Testis (tissue), 3 donors: Measurements from ENCODE around the gene ABTB1. TPM values are rescaled to one million over a fixed set of nuclear protein-coding genes. Genes with fewer than 3 reads are reported as not detected.

ENCODE experiments used
- DNase-seq: peaks from one replicate; pipeline ENCODE4 v3.0.0-alpha.2; 2019
- H3K27ac ChIP-seq, 2 donors: fragments of 200-600 bp; sonication (generic); one replicate each; pipeline ENCODE4 v1.5.1; 2019
- H3K27me3 ChIP-seq: fragments of 200-600 bp; sonication (generic); one replicate; pipeline ENCODE4 v1.5.1; 2019
- H3K36me3 ChIP-seq: fragments of 200-600 bp; sonication (generic); one replicate; pipeline ENCODE4 v1.5.1; 2017; ENCODE audit warnings: low read depth; ENCODE audit errors: missing control alignments
- H3K4me1 ChIP-seq: fragments of 200-600 bp; sonication (generic); one replicate; pipeline ENCODE4 v1.5.1; 2019
- H3K4me3 ChIP-seq, 2 donors: fragments of 200-600 bp; sonication (generic); one replicate each; pipeline ENCODE4 v1.5.1; 2017 to 2019
- H3K9me3 ChIP-seq: fragments of 200-600 bp; sonication (generic); one replicate; pipeline ENCODE4 v1.5.1; 2017
- CTCF ChIP-seq, 3 experiments: fragments of 450-650 bp in 2 of 3; fragments of 200-600 bp in 1 of 3; sonication (generic) in 1 of 3; IDR thresholded peaks; one replicate each; pipeline ENCODE4 v1.5.1; 2016 to 2019; ENCODE audit warnings: antibody characterized with exemption in 3 of 3, mild to moderate bottlenecking in 2 of 3, moderate library complexity in 1 of 3
- POLR2A ChIP-seq: fragments of 450-650 bp; IDR thresholded peaks from one replicate; pipeline ENCODE4 v1.6.1; 2017; ENCODE audit warnings: antibody characterized with exemption, mild to moderate bottlenecking, moderate library complexity
- WGBS, 2 donors: methylation state at CpG; one replicate each; pipeline ENCODE4 v1.1.5; 2018; 5-methylcytosine and 5-hydroxymethylcytosine counted together
- intact Hi-C: fragments of 100-400 bp; cut with DNase I; formaldehyde crosslinking; loops from one replicate; pipeline ENCODE4 v1.15.1; 2023; ENCODE audit warnings: low total_unique reads
- polyA plus RNA-seq: library from polyadenylated mRNA; stranded (reverse); fragments of 350-450 nt; fragmentation: Illumina TruSeq; extraction: RNeasy Lipid Tissue Mini Kit (QIAGEN cat#74804); gene quantifications from one replicate; pipeline ENCODE4 v1.2.3, GENCODE V29; 2014; ENCODE audit warnings: low read depth, low replicate concordance; ENCODE audit not compliant: insufficient read depth
- total RNA-seq, 2 donors: library from RNA; depleted of rRNA; stranded (reverse); fragments of >200 nt; gene quantifications; one replicate each; pipeline ENCODE4 v1.2.3, GENCODE V29; 2016

Gene ABTB1
- total and polyA plus RNA-seq, 3 donors from 2014 or later, result 16.7 to 39.1 (median 28.7) TPM

DNA sequence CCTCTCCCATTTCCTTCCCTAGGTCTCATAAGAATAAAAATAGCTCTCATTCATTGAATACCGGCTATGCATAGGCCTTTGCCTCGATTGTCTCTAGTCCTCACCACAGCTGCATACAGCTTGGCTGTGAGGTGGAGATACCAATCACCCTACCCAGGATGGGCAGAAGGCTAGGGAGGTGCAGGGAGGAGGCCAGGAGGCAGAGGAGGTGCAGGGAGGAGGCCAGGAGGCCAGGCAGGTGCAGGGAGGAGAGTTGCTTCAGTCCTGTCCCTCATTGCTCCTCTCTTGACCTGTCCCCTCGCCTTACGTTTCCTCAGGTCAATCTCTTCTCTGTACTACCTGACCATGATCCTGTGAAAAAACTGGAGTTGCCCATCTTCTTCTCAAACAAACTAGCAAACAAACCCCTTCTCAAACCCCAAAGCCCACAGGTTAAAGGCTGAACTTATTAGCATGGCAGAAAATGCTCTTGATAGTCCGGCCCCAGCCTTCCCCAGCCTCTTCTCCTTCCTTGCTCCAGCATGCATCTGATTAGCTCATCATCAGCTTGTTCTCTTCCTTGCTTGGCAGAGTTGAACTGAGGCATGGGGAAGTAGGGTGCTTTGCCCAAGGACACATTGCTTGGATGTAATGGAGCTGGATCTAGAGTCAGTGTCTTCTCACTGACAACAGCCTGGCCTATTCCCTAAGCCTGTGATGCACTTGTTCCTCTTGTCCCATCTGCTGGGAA, 27.9 kb upstream of the ABTB1 start:
- 87 to 89% methylated on average over 5 of the region's 5 CpGs for WGBS, 2 donors
- Histone ChIP-seq H3K4me1 (peaks cover 3% of the 10 kb centered on the region), H3K9me3 (no peaks in the 10 kb centered on the region), H3K4me3 (no peak overlapping the region), H3K27ac (no peak overlapping the region), H3K36me3 (no peaks in the 10 kb centered on the region), H3K27me3 (no peaks in the 10 kb centered on the region)
- TF ChIP-seq CTCF (IDR thresholded peaks at IDR 0.05) (no peak), POLR2A (no peak)
- intact Hi-C loops, result no loop called here
- DNase-seq, result no peak

DNA sequence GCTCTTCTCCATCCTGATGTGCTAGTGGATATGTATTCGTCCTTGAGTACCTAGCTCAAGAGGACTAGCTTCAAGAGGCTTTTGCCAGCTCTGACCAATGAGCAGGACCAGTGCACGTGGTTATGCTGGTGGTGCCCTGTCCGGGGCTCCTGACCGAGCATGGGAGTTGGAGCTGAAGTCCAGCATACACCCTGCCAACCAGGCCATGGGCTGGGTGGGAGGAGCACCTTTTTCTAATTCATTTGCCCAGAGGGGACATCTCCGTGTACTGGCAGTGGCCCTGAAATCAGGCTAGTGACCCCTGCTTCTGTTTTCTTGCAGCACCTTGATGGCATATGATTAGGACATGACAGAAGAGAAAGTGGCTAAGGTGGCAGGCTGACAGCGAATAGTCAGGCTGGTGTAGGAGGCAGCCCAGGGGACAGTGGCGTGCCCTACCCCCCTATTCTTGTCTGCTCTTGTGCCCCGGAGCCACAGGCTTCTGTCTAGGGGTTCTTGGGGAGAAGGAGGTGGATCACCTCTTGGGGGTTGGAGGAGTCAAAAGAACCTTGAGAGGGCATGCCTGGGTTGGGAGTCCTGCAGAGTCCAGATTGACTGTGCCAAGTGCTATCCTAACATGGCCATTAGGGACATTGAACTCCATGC, 27.3 kb upstream of the ABTB1 start:
- no peaks in the 10 kb centered on the region for H3K36me3 ChIP-seq
- H3K27ac ChIP-seq, result no peak overlapping the region
- intact Hi-C loops, result no loop called here
- 92 to 93% methylated on average over 8 of the region's 8 CpGs for WGBS, 2 donors
- no peaks in the 10 kb centered on the region for H3K27me3 ChIP-seq
- H3K4me1 ChIP-seq, result peaks cover 3% of the 10 kb centered on the region
- TF ChIP-seq POLR2A, result no peak
- no peak for TF ChIP-seq CTCF (IDR thresholded peaks at IDR 0.05)
- H3K4me3 ChIP-seq, result no peak overlapping the region
- DNase-seq, result no peak
- no peaks in the 10 kb centered on the region for H3K9me3 ChIP-seq

GRCh38 chr3:127646501-127647046, 26.2 kb upstream of the ABTB1 start:
- H3K4me3 ChIP-seq, result no peak overlapping the region
- 76 to 89% methylated on average over 10 of the region's 10 CpGs for WGBS, 2 donors
- peaks cover 3% of the 10 kb centered on the region for H3K4me1 ChIP-seq
- no peaks in the 10 kb centered on the region for H3K36me3 ChIP-seq
- H3K27me3 ChIP-seq, result no peaks in the 10 kb centered on the region
- no peaks in the 10 kb centered on the region for H3K9me3 ChIP-seq
- TF ChIP-seq POLR2A, result no peak
- TF ChIP-seq CTCF (IDR thresholded peaks at IDR 0.05), result no peak
- intact Hi-C loops, result no loop called here
- DNase-seq, result no peak
- no peak overlapping the region for H3K27ac ChIP-seq

DNA sequence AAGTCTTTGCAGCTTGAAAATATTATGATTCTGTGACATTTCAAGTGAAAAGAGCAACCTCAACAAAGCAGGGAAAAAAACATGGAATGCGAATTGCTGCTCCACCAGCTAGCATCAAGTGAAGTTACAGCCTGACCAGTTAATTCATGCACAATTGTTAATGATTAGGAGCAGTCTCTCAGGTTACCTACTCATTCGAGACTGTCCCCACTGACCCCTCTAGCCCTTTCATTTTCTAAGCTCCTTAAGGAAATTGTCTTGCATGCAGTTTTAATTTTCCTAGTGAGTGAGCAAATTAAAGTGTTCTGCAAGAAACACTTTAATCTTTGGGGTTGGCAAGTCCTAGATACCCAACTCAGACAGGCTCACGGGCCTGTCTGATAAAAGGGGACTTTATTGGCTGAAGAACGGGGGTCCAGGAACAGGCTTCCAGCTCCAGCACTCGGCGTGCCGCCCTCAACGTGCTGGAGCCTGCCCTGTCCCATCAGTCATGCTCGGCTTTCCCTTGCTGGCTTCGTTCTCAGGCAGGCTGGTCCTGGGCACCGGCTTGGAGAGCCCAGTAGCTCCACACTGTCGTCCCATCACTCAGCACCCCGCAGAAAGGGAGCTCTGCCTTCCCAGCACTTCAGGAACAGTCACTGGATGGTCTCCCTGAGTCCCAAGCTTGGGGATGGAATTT, 25.4 kb upstream of the ABTB1 start:
- intact Hi-C loops, result no loop called here
- no peak overlapping the region for H3K27ac ChIP-seq
- H3K4me1 ChIP-seq, result peaks cover 3% of the 10 kb centered on the region
- TF ChIP-seq CTCF (IDR thresholded peaks at IDR 0.05) (no peak), POLR2A (no peak)
- no peak overlapping the region for H3K4me3 ChIP-seq
- no peaks in the 10 kb centered on the region for H3K27me3 ChIP-seq
- 69 to 73% methylated on average over 13 of the region's 13 CpGs for WGBS, 2 donors
- H3K9me3 ChIP-seq, result no peaks in the 10 kb centered on the region
- no peak for DNase-seq
- no peaks in the 10 kb centered on the region for H3K36me3 ChIP-seq
